ENCODE results near the gene POU2F1.

DNA sequence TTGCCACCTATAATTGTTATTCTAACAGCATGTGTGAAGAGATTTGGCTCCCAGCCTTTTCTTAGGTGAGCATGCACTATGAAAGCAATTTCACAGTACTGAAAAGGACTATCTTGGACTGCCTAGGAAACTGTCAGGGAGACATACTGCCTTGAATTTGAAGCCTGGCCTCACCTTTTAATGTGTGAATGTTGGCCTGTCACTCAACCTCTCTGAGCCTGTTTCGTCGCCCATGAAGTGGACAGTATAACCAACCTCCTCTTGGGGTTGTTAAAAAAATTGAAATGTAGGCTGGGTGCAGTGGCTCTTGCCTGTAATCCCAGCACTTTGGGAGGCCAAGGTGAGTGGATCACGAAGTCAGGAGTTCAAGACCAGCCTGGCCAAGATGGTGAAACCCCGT is 20.4 kb upstream of the POU2F1 start:
- TF ChIP-seq, protein P1, sequence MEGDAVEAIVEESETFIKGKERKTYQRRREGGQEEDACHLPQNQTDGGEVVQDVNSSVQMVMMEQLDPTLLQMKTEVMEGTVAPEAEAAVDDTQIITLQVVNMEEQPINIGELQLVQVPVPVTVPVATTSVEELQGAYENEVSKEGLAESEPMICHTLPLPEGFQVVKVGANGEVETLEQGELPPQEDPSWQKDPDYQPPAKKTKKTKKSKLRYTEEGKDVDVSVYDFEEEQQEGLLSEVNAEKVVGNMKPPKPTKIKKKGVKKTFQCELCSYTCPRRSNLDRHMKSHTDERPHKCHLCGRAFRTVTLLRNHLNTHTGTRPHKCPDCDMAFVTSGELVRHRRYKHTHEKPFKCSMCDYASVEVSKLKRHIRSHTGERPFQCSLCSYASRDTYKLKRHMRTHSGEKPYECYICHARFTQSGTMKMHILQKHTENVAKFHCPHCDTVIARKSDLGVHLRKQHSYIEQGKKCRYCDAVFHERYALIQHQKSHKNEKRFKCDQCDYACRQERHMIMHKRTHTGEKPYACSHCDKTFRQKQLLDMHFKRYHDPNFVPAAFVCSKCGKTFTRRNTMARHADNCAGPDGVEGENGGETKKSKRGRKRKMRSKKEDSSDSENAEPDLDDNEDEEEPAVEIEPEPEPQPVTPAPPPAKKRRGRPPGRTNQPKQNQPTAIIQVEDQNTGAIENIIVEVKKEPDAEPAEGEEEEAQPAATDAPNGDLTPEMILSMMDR (IDR thresholded peaks at IDR 0.05), result no peak
- TF ChIP-seq POLR2A (IDR thresholded peaks at IDR 0.05), result no peak
